GM21423 (cell line): ENCODE results near the gene PCAT7.
"Not testable (repeated sequence)": the region's sequence is repeated elsewhere in the genome, so short reads cannot be mapped to it uniquely, and the experiment has no call there.

Experiments used
- ATAC-seq: cut with Tn5 transposase; IDR thresholded peaks from one replicate; pipeline ENCODE4 v1.9.1; 2021; ENCODE audit warnings: mild to moderate bottlenecking, moderate library complexity; ENCODE audit not compliant: unreplicated experiment

Gene PCAT7

DNA sequence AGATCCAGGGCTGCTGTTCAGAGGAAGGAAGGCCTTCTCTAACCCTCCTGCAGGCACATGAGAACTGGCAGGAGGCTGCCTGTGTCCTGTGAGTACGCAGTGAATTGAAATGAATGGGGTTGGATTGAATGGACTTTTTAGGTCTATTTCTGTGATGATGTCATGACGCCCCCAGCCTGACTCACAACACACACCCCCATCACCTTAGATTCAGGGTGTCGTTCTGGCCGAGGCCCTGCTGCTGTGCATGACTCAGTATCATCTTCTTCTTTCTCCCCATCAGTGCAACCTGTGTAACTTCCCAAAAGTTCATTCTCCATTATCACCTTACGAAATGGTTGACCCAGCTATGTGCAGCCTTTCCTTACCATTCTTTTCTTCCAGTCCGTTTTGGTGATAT, 5.4 kb downstream of the PCAT7 start:
- no peak for ATAC-seq

GRCh38 chr9:94563548-94563947, 8.7 kb downstream of the PCAT7 start:
- ATAC-seq: no peak

DNA sequence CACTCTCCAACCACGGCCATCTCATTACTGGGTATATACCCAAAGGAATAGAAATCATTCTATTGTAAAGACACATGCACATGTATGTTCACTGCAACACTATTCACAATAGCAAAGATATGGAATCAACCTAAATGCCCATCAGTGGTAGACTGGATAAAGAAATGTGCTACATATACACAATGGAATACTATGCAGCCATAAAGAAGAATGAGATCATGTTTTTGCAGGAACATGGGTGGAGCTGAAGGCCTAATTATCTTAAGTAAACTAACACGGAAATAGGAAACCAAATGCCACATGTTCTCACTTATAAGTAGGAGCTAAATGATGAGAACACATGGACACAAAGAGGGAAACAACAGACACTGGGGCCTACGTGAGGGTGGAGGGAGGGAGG, 9.4 kb downstream of the PCAT7 start:
- not testable (repeated sequence) for ATAC-seq

GRCh38 chr9:94566550-94566949, 11.7 kb downstream of the PCAT7 start:
- ATAC-seq: no peak

DNA sequence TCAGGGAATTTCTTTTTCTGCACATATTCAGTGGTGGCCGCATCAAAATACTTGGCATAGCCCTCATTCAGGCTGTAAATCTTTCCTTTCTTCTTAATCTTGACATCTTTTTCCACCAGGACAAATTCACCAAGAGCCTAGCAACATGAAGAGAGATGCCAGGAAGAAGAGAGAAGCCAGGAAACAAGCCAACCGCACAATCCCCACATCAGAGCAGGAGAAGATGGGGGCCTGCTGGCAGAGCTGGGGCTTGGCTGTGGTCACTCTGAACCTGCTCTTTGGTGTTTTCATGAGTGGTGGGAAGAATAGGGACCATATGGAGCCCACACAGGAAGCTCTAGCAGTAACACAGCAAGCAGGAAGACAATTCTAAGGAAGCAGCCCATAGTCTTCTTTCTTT, 12.4 kb downstream of the PCAT7 start:
- ATAC-seq: no peak

DNA sequence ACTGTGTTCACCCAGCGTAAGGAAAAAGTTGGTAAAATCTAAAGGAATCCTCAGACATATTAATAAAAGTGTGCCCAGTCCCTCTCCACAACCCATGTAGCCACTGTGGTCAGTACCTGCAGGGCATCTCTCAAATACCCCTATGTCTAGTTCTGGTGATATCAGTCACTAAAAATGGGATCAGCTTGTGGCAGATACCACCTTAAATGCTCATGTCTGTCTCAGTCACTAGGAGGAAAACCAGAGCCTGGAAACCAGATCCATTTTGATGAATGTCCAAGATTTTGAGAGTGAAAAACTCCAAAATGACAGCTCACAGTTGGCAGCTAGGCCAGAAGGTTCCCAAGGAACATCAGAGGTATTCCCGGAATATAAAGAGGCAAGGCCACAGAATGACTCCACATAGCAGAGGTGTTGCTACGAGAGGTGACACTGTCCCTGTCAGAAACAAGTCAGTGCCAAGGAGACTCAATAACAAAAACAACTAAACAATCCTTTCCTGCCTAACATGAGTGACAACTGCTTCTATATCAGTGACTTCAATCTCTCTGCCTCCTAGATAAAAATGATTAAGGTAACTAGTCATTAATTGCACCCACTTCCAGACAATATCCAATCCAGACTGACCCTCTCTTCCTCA, 13.5 kb downstream of the PCAT7 start:
- ATAC-seq: no peak

DNA sequence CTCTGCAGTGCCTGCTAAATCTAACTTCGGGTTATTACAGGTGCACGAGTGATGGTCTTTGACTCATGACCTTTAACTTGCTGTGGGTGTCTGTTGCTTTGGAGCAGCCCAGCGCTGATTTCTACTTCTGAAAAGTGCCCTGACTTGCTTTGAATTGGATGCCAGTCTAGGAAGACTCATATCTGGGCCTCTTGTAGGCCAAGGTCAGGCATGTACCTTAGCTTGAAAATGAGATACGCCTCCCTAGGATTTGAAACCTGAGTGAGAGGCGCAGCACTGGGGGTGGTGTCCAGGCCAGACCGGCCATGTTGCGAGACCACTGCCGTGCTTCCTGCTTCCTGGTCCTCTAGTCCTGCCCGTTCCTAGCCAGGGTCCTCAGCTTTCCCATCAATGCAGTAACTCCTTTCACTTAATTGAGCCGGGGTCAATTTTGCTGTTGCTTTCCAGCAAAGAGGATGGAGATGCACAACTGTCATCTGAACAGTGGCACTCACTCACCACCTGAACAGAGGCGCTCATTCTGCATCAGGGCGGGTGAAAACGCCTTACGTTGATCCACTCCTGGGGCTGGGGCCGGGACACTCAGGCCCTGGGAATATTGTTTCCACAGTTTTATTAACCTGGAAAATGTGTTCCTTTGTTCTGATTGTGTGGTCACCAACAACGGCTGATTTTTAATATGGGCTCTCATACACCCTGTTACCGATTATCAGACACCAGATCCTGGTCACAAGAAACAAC, 14.3 kb downstream of the PCAT7 start:
- no peak for ATAC-seq

DNA sequence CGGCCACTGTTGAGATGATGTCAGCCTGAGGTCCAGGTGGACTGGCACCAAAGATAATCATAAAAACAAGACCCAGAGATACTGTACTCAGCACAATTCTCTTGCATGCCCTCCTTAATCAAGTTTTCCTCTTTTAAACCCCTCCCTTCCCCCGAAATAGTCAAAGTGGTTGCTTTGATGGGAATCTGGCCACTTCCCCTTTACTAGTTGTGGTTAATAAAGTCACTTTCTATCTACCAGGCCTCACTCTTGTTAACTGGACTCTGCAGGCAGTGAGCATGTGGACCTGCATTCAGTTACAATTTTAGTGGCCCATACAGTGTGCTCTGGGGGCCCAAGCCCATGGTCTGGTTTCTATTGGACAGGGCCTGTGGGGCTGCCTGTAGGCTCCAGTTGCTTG, 21.2 kb downstream of the PCAT7 start:
- ATAC-seq: no peak

GRCh38 chr9:94577036-94577435, 22.2 kb downstream of the PCAT7 start:
- no peak for ATAC-seq

GRCh38 chr9:94577571-94577970, 22.7 kb downstream of the PCAT7 start:
- ATAC-seq: no peak

GRCh38 chr9:94581728-94582127, 26.8 kb downstream of the PCAT7 start:
- ATAC-seq: no peak

GRCh38 chr9:94584555-94584954, 29.7 kb downstream of the PCAT7 start:
- ATAC-seq: no peak

DNA sequence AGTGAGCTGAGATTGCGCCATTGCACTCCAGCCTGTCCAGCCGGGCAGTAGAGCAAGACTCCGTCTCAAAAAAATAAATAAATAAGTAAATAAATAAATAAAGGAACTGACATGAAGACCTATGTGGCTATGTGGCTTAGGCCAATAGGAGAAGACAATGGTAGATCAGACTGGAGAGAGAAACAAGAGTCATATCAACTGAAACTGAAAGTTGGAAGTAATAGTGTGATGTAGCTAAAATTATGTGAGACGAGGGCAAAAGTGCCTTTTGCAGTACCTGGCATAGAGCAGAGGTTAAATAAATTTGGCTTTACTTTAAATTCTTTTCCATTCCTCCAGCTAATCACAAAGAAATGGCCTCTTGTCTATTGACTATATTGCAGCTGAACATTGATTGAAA, 31.4 kb downstream of the PCAT7 start:
- no peak for ATAC-seq

- ATAC-seq: no peak
These were observed 31.9 kb downstream of the PCAT7 start for GRCh38 chr9:94586814-94587213.

GRCh38 chr9:94588681-94589080, 33.8 kb downstream of the PCAT7 start:
- no peak for ATAC-seq

GRCh38 chr9:94591046-94591545, 36.2 kb downstream of the PCAT7 start:
- ATAC-seq: not testable (repeated sequence)

DNA sequence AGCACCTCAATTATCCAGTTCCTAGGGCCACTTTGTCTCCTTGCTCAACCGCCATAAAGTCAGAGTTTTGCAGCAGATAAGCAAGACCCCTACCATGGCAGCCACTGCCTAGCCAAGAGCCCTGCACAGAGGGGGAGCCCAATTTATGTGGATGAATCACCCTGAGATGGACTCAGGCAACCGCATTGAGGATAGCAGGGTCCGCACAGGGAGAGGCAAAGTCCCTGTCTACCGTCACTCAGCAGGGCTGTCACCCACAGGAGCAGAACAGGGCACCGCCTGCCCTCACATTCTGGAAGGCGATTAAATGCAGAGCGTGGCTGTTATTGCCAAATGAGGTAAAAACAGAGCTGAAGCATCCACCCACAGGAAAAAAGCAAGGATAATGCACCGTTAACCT, 37.0 kb downstream of the PCAT7 start:
- no peak for ATAC-seq

GRCh38 chr9:94592683-94593082, 37.8 kb downstream of the PCAT7 start:
- ATAC-seq: not testable (repeated sequence)

DNA sequence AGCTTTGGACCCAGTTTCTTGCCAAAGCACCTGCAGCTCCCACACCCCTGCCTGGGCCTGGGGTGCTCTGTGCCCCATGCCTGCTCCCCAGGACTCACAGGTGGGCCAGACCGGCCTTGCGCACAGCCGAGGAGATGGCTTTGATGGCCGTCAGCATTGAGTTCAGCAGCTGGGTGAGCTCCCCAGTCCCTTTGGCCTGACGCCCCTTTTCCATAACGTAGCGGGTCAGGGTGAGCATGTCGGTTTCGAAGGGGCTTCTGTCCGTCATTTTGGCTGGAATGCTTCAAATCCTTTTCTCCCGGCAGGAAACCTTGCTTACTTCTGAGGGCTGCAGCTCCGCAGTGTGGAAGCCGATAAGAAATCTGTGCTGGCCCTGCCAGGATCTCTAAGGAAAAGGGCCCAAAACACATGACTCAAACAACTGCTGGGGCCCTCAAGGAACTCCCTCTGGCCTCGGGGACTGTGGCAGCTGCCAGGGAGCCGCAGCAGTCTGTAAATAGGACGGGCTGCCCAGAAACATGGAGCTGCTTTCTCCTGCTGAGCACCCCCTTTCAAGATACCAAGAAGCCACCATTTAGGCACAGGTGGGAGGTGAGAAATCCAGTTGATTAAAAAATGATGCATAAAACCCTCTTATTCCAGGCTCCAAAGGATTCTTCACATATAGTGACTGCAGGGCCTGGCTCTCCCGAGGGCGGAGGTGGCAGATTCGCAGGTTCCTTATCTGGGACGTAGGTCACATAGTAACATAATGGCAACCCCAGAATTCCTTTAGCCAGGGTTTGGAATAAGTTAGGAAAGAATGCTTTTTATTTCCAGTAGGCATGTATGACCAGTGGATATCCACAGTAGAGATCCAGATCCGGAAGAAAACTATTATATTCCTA, 38.8 kb downstream of the PCAT7 start, which contains the start of gene FBP2:
FBP2 (minus strand) TSS at position 366 of the 887 bp plus-strand sequence; CDS start at position 268, 98 bp downstream.
- ATAC-seq: no peak

GRCh38 chr9:94599102-94599501, 44.2 kb downstream of the PCAT7 start:
- no peak for ATAC-seq

DNA sequence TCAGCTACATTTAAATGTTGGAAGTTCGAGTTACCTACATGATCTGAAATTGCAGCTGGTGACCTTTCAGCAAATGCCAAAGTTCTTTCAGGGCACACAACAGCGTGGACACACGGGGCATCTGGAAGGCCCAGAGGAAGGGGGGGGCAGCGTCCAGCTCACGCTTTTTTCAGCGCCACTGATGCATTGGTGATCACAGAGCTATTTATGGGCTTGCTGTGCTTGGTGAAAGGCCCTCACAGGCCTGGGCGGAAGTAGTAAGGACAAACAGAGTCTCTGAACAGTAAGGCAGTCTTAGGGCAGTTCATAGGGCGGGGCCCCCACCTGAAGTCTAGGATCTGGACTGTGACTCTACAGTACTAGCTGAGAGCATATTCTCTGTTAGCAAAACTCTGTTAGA, 45.4 kb downstream of the PCAT7 start:
- no peak for ATAC-seq
